SU-DHL-6 (cell line): ENCODE measurements around the gene SYT9.

Experiments used
- H2AFZ ChIP-seq: fragments of 200-600 bp; sonication (generic); 2 replicates; pipeline ENCODE4 v1.6.1; 2014; ENCODE audit warnings: low read depth, mild to moderate bottlenecking, moderate library complexity, mixed read lengths, antibody characterized with exemption, low read length; ENCODE audit not compliant: severe bottlenecking
- H3F3A ChIP-seq: fragments of 200-600 bp; shearing (Covaris generic); 2 replicates; pipeline ENCODE4 v1.6.0; 2016; ENCODE audit warnings: antibody characterized with exemption, mild to moderate bottlenecking; ENCODE audit not compliant: insufficient read depth
- H3K27ac ChIP-seq: fragments of 200-600 bp; sonication (generic); 2 replicates; pipeline ENCODE4 v1.5.1; 2016; ENCODE audit warnings: low read depth, mild to moderate bottlenecking, low read length, moderate library complexity, mixed read lengths
- H3K27me3 ChIP-seq: fragments of 200-600 bp; sonication (generic), shearing (Covaris generic); 2 replicates; pipeline ENCODE4 v1.6.0; 2014; ENCODE audit warnings: mild to moderate bottlenecking, low read length
- H3K36me3 ChIP-seq: fragments of 200-600 bp; sonication (generic); 2 replicates; pipeline ENCODE4 v1.6.1; 2014; ENCODE audit warnings: mild to moderate bottlenecking, low read length, mixed read lengths
- H3K4me2 ChIP-seq: fragments of 300-600, 200-600 bp; shearing (Covaris generic), sonication (generic); 2 replicates; pipeline ENCODE4 v1.6.0; 2014; ENCODE audit warnings: low read length, low read depth, mild to moderate bottlenecking; ENCODE audit not compliant: poor library complexity, severe bottlenecking
- H3K4me3 ChIP-seq: fragments of 200-600 bp; sonication (generic); 2 replicates; pipeline ENCODE4 v1.5.1; 2014; ENCODE audit warnings: antibody characterized with exemption, low read length, mild to moderate bottlenecking, mixed read lengths; ENCODE audit not compliant: insufficient read depth, poor library complexity, severe bottlenecking
- H3K79me2 ChIP-seq: fragments of 200-600 bp; sonication (generic); 2 replicates; pipeline ENCODE4 v1.6.1; 2014; ENCODE audit warnings: mild to moderate bottlenecking, low read length, moderate library complexity; ENCODE audit not compliant: insufficient read depth
- H3K9ac ChIP-seq: fragments of 200-600 bp; sonication (generic); 2 replicates; pipeline ENCODE4 v1.7.0; 2014; ENCODE audit warnings: mild to moderate bottlenecking, low read length
- H3K9me2 ChIP-seq: fragments of 200-600 bp; sonication (generic); replicated peaks from 2 replicates; pipeline ENCODE4 v1.6.1; 2014; ENCODE audit warnings: low read length; ENCODE audit not compliant: insufficient read depth
- H3K9me3 ChIP-seq: fragments of 200-600 bp; sonication (generic); 2 replicates; pipeline ENCODE4 v1.6.1; 2014; ENCODE audit warnings: low read length, mixed read lengths; ENCODE audit not compliant: insufficient read depth
- H4K20me1 ChIP-seq: fragments of 200-600 bp; sonication (generic); 2 replicates; pipeline ENCODE4 v1.6.1; 2014; ENCODE audit warnings: low read depth, mild to moderate bottlenecking, antibody characterized with exemption, low read length, moderate library complexity, mixed read lengths
- CTCF ChIP-seq: fragments of 200-600 bp; sonication (generic); IDR thresholded peaks from one replicate; pipeline ENCODE4 v1.5.1; 2017; ENCODE audit warnings: antibody characterized with exemption, mild to moderate bottlenecking, low read length, moderate library complexity; ENCODE audit not compliant: insufficient read depth, poor library complexity, severe bottlenecking
- EZH2phosphoT487 ChIP-seq: fragments of 200-600 bp; sonication (generic), shearing (Covaris generic); conservative IDR thresholded peaks from 2 replicates; pipeline ENCODE4 v1.6.1; 2018; ENCODE audit warnings: mild to moderate bottlenecking, antibody characterized with exemption, low read length, moderate library complexity, mixed read lengths

SYT9 gene

DNA sequence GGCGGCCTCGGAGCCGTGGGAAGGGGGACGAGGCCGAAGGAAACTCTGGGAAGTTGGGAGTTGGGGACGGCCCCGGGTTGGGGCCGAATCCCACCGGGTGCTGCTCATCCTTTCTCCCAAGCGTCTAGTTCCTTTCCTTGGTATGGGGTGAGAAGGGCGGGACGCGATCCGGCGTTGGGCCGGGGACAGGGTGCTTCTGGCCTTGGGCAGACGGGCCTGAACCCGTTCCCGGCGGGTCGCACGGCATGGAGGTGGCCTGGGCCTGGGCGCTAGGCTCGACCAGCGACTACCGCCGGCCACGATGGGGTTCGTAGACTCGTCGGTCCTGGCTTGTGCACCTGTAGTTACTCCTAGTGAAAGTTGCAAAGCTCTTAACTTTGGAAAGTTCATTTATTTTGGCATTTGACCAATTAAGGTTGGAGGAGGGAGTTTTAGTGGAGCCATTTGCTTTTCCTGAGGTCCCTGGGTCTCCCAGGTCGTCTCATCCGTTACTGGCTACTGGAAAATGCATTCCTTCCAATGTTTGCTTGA, 1.0 kb downstream of the SYT9 start:
- H3F3A ChIP-seq: no peaks in the 10 kb centered on the region
- H3K4me3 ChIP-seq: no peak overlapping the region
- H3K27me3 ChIP-seq: no peaks in the 10 kb centered on the region
- H2AFZ ChIP-seq: no peak overlapping the region
- no peaks in the 10 kb centered on the region for H3K9me3 ChIP-seq
- no peaks in the 10 kb centered on the region for H3K9me2 ChIP-seq
- TF ChIP-seq EZH2phosphoT487: no peak
- TF ChIP-seq CTCF: no peak
- no peak overlapping the region for H3K4me2 ChIP-seq
- no peaks in the 10 kb centered on the region for H4K20me1 ChIP-seq
- no peaks in the 10 kb centered on the region for H3K36me3 ChIP-seq
- H3K79me2 ChIP-seq: no peaks in the 10 kb centered on the region
- H3K9ac ChIP-seq: no peak overlapping the region
- H3K27ac ChIP-seq: no peak overlapping the region

DNA sequence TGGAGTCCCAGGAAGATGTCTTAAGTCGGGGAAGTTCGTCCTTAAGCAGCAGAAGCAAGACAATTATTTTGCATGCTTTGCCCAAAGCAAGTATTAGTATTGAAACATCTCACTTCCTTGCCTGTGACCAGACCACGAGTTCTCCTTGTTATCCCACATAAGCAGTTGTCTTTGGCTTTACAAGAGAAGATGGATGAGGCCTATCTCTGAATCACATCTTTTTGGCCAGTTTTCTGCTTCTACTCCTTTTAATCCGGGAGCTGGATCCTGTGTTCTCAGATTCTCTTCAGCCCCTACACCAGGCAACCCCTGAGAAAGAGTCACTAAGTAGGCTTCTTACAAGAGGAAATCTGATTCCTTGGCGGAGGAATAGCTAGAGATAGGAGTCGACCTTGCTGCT, 2.1 kb downstream of the SYT9 start:
- no peaks in the 10 kb centered on the region for H3K9me3 ChIP-seq
- no peak overlapping the region for H3K27ac ChIP-seq
- no peaks in the 10 kb centered on the region for H3F3A ChIP-seq
- no peaks in the 10 kb centered on the region for H4K20me1 ChIP-seq
- H3K36me3 ChIP-seq: no peaks in the 10 kb centered on the region
- no peak overlapping the region for H3K4me3 ChIP-seq
- no peaks in the 10 kb centered on the region for H3K27me3 ChIP-seq
- TF ChIP-seq CTCF (no peak), EZH2phosphoT487 (no peak)
- H2AFZ ChIP-seq: no peak overlapping the region
- no peaks in the 10 kb centered on the region for H3K79me2 ChIP-seq
- no peak overlapping the region for H3K9ac ChIP-seq
- no peaks in the 10 kb centered on the region for H3K9me2 ChIP-seq
- no peak overlapping the region for H3K4me2 ChIP-seq

- TF ChIP-seq CTCF (no peak), EZH2phosphoT487 (no peak)
- Histone ChIP-seq H2AFZ (no peak overlapping the region), H3K36me3 (no peaks in the 10 kb centered on the region), H3K27ac (no peak overlapping the region), H3K9me3 (no peaks in the 10 kb centered on the region), H4K20me1 (no peaks in the 10 kb centered on the region), H3K79me2 (no peaks in the 10 kb centered on the region), H3K4me3 (no peak overlapping the region), H3K9me2 (no peaks in the 10 kb centered on the region), H3K27me3 (no peaks in the 10 kb centered on the region), H3K9ac (no peak overlapping the region), H3K4me2 (no peak overlapping the region), H3F3A (no peaks in the 10 kb centered on the region)
Observed at GRCh38 chr11:7254731-7255291, 3.1 kb downstream of the SYT9 start.
